GM23248 (cell line): ENCODE measurements around the gene FAM13B.

Source experiments
- EZH2 ChIP-seq: fragments of 200-600 bp; sonication (generic); IDR thresholded peaks from 2 replicates; pipeline ENCODE4 v1.6.1; 2018; ENCODE audit warnings: antibody characterized with exemption, mild to moderate bottlenecking; ENCODE audit not compliant: insufficient read depth, poor library complexity, severe bottlenecking
- EZH2phosphoT487 ChIP-seq: fragments of 200-600 bp; sonication (generic); IDR thresholded peaks from 2 replicates; pipeline ENCODE4 v1.6.1; 2018; ENCODE audit warnings: antibody characterized with exemption, moderate library complexity, mild to moderate bottlenecking, low read depth; ENCODE audit not compliant: insufficient read depth

- no peak for TF ChIP-seq EZH2
- TF ChIP-seq EZH2phosphoT487 = no peak
Observed at GRCh38 chr5:137959488-137959887, 73.4 kb downstream of the FAM13B start.
